ENCODE results near the gene ZBTB45.
A peak's percentile ranks its signal among the peaks of the same experiment; 100 is the strongest.

The ZBTB45 gene

DNA sequence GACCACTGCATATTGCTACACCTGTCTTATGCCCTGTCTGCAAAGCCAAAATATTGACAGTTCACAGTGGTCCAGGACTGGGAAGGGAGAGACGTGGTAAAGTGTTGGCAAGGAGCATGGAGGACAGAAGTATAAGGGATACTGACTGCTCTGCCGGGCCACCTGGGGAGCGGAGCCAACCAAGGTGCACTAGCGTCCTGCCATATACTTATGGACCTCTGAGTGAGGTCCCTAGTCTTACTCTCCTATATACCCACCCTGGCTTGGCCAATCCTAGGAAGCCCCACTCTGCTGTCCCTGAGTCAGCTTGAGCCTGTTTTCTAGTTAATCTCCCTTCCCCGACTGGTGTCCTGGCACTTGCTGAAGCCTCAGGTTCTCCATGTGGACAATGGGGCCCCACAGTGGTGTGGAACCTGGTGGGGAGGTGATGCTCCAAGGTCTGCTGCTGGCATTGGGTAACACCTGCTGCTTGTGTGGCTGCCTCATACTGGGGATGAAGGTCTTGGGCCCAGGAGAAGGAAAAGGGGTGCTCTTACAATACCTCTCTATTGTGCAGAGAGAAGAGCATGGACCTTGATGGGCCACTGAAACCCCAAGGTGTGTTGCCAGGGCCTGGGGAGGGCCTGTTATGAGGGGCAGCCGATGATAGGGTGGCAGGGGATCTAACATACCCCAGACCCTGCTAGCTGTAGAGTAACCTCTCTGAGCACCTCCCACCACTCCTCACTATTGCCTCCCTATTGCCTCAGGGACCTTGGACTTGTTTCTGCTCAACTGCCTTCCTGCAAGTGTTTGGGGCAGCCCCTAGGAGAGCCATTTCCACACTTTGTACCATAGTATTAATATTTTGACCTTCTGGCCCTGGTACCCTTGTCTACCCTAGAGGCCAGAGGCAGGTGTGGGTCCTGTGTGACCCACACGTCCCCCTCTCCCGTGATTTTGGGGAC lies 17.5 kb upstream of the ZBTB45 start:
- H3K36me3 ChIP-seq (ENCODE audit: control insufficient read depth, insufficient read depth, low read length), result no peaks in the 10 kb centered on the region
- no peaks in the 10 kb centered on the region for H3K9me3 ChIP-seq (ENCODE audit: control insufficient read depth, insufficient read depth, low read length)
- H3K4me1 ChIP-seq (ENCODE audit: control insufficient read depth, insufficient read depth, low read length), result no peaks in the 10 kb centered on the region
- H3K27ac ChIP-seq (ENCODE audit: low read length), result no peak overlapping the region
- H3K4me3 ChIP-seq (ENCODE audit: low read length), result no peak overlapping the region
- no CpG with 5 or more reads among the region's 8 CpGs for WGBS (ENCODE audit: insufficient coverage, insufficient read length)
- DNase-seq (ENCODE audit: low read depth, low spot score), result no peak
- no peaks in the 10 kb centered on the region for H3K27me3 ChIP-seq (ENCODE audit: control insufficient read depth, insufficient read depth, low read length)

DNA sequence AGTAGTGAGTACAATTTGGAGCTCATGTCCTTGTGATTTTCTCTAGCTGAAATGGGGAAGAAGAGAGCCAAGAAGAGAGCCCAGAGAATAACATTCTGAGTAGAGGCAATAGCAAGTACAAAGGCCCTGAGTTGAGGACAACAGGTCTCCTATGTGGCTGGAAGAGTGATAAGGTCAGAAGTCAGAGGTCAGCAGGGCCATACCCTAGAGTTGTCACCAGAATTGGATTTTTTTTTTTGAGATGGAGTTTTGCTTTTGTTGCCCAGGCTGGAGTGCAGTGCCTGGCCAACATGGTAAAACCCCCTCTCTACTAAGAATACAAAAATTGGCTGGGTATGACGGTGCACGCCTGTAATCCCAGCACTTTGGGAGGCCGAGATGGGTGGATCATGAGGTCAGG lies 16.2 kb upstream of the ZBTB45 start:
- no peak for DNase-seq (ENCODE audit: low read depth, low spot score)
- H3K27me3 ChIP-seq (ENCODE audit: control insufficient read depth, insufficient read depth, low read length), result no peaks in the 10 kb centered on the region
- H3K9me3 ChIP-seq (ENCODE audit: control insufficient read depth, insufficient read depth, low read length), result no peaks in the 10 kb centered on the region
- H3K4me3 ChIP-seq (ENCODE audit: low read length), result no peak overlapping the region
- WGBS (ENCODE audit: insufficient coverage, insufficient read length), result no CpG with 5 or more reads among the region's 3 CpGs
- H3K4me1 ChIP-seq (ENCODE audit: control insufficient read depth, insufficient read depth, low read length), result no peaks in the 10 kb centered on the region
- H3K27ac ChIP-seq (ENCODE audit: low read length), result no peak overlapping the region
- H3K36me3 ChIP-seq (ENCODE audit: control insufficient read depth, insufficient read depth, low read length), result no peaks in the 10 kb centered on the region

DNA sequence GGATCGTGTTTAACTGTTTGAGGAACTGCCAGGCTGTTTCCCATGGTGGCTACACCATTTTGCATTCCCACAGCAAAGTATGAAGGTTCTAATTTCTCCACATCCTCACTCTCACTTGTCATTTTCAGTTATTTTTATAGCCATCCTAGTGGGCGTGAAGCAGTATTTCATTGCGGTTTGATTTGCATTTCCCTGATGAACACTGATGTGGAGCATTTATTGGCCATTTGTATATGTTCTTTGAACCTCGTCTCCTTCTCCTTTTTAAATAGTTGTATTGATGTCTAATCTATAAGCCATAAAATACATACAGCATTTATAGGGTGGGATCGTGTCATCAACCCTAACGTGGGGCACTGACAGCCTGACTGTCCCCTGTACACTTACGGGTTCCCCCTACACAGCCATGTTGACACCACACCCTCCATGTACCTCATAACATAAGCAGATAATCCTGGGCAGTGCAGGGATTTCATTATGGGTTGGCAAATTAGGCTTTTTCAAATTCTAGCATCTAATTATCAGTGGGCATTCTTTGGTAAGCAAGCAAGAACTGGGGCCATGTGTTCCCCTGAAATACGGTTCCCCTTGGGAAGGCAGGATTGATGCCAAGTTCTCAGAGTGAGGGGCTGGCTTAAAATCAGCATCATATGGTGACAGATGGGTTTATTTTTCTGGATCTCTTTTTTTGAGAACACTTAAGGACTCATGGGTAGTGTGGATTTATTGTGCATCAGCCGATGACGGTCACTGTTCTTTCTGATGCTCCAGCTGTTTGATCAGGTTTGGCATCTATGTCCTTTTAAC lies 11.6 kb upstream of the ZBTB45 start:
- Histone ChIP-seq H3K4me3 (ENCODE audit: low read length) (no peak overlapping the region), H3K36me3 (ENCODE audit: control insufficient read depth, insufficient read depth, low read length) (no peaks in the 10 kb centered on the region), H3K4me1 (ENCODE audit: control insufficient read depth, insufficient read depth, low read length) (no peaks in the 10 kb centered on the region), H3K27me3 (ENCODE audit: control insufficient read depth, insufficient read depth, low read length) (no peaks in the 10 kb centered on the region), H3K9me3 (ENCODE audit: control insufficient read depth, insufficient read depth, low read length) (no peaks in the 10 kb centered on the region), H3K27ac (ENCODE audit: low read length) (no peak overlapping the region)
- no peak for DNase-seq (ENCODE audit: low read depth, low spot score)
- no CpG with 5 or more reads among the region's 10 CpGs for WGBS (ENCODE audit: insufficient coverage, insufficient read length)

DNA sequence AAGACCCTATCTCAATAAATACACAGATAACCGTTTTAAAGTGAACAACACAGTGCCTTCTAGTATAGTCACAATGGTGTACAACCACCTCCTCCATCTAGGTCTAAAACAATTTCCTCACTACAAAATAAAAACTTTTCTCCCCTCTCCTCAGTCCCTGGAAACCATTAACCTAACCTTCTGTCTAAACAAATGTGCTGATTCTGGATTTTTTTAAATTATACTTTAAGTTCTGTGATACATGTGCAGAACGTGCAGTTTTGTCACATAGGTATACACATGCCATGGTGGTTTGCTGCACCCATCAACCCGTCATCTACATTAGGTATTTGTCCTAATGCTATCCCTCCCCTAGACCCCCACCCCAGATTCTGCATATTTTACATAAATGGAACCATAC lies 9.8 kb upstream of the ZBTB45 start:
- Histone ChIP-seq H3K4me3 (ENCODE audit: low read length) (no peak overlapping the region), H3K4me1 (ENCODE audit: control insufficient read depth, insufficient read depth, low read length) (no peaks in the 10 kb centered on the region), H3K9me3 (ENCODE audit: control insufficient read depth, insufficient read depth, low read length) (no peaks in the 10 kb centered on the region), H3K27ac (ENCODE audit: low read length) (no peak overlapping the region), H3K36me3 (ENCODE audit: control insufficient read depth, insufficient read depth, low read length) (no peaks in the 10 kb centered on the region), H3K27me3 (ENCODE audit: control insufficient read depth, insufficient read depth, low read length) (no peaks in the 10 kb centered on the region)
- DNase-seq (ENCODE audit: low read depth, low spot score), result no peak
- WGBS (ENCODE audit: insufficient coverage, insufficient read length), result no CpG with 5 or more reads among the region's 3 CpGs

DNA sequence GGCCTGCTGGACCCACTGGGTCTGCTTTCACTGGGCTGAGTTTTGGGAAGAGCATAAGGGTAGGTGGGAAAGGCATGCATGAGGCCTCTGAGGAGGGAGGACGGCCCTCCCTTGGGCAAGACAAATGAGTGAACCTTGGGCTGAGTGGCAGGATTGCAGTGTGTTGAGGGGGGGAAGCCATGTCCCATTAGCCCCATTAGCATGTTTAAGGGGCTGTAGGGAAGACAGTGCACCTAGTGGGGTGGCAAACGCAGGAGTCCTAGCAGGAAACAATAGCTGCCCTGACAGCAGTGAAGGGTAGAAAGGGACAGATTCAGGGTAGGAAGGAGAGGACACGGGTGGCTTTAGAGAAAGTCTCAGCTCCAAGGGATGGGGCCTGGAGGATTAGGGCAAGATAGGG lies 3.1 kb upstream of the ZBTB45 start:
- Histone ChIP-seq H3K36me3 (ENCODE audit: control insufficient read depth, insufficient read depth, low read length) (no peaks in the 10 kb centered on the region), H3K27ac (ENCODE audit: low read length) (no peak overlapping the region), H3K4me1 (ENCODE audit: control insufficient read depth, insufficient read depth, low read length) (peaks cover 4% of the 10 kb centered on the region; the same call in 1 of the 2 replicates), H3K9me3 (ENCODE audit: control insufficient read depth, insufficient read depth, low read length) (no peaks in the 10 kb centered on the region), H3K4me3 (ENCODE audit: low read length) (no peak overlapping the region), H3K27me3 (ENCODE audit: control insufficient read depth, insufficient read depth, low read length) (no peaks in the 10 kb centered on the region)
- no CpG with 5 or more reads among the region's 3 CpGs for WGBS (ENCODE audit: insufficient coverage, insufficient read length)
- no peak for DNase-seq (ENCODE audit: low read depth, low spot score)

DNA sequence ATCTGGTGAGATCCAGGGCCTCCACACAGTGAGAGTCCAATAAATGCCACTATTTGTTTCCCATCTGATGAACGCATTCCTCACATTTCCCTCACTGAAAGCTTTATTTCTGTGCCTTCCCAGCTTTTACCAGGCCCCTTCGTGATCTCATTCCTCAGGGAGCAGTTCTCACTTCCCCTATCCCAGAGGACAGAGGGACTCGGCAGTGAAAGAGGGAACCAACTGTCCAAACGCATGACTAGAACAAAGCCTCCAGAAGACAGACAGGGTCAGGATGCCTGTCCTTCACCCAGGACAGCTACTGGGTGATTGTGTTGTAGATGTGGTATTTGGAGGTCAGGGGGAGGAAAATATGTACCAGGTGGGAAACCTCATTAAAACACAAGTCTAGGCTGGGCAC lies 2.0 kb upstream of the ZBTB45 start:
- H3K27ac ChIP-seq (ENCODE audit: low read length), result no peak overlapping the region

DNA sequence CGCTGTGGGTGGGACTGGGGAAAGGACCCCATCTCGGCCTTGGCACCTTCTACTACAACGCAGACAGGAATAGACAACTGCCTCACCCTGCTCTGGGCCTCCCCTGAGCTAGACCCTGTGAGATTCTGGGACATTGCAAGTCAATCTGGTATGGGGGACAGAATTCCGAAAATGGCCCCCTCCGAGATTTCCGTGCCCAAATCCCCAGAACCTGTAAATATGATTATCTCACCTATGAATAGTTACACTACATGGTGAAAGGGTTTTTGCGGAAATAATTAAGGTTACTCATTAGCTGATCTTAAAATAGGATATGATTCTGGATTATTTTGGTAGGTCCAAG lies 618 bp upstream of the ZBTB45 start:
- peak overlapping the region; percentile 47; the same call in 1 of the 2 replicates for H3K4me3 ChIP-seq (ENCODE audit: low read length)
- no CpG with 5 or more reads among the region's 7 CpGs for WGBS (ENCODE audit: insufficient coverage, insufficient read length)
- no peaks in the 10 kb centered on the region for H3K9me3 ChIP-seq (ENCODE audit: control insufficient read depth, insufficient read depth, low read length)
- peaks cover 6% of the 10 kb centered on the region; the same call in 1 of the 2 replicates for H3K4me1 ChIP-seq (ENCODE audit: control insufficient read depth, insufficient read depth, low read length)
- no peaks in the 10 kb centered on the region for H3K27me3 ChIP-seq (ENCODE audit: control insufficient read depth, insufficient read depth, low read length)
- no peak overlapping the region for H3K27ac ChIP-seq (ENCODE audit: low read length)
- peaks cover 5% of the 10 kb centered on the region; the same call in 1 of the 2 replicates for H3K36me3 ChIP-seq (ENCODE audit: control insufficient read depth, insufficient read depth, low read length)
- no peak for DNase-seq (ENCODE audit: low read depth, low spot score)

More for the DNA sequence above, 2.0 kb upstream of the ZBTB45 start:
- WGBS (ENCODE audit: insufficient coverage, insufficient read length), result no CpG with 5 or more reads among the region's 4 CpGs
- no peak for DNase-seq (ENCODE audit: low read depth, low spot score)
- peaks cover 4% of the 10 kb centered on the region; the same call in 1 of the 2 replicates for H3K4me1 ChIP-seq (ENCODE audit: control insufficient read depth, insufficient read depth, low read length)
- no peak overlapping the region for H3K4me3 ChIP-seq (ENCODE audit: low read length)
- no peaks in the 10 kb centered on the region for H3K9me3 ChIP-seq (ENCODE audit: control insufficient read depth, insufficient read depth, low read length)
- H3K36me3 ChIP-seq (ENCODE audit: control insufficient read depth, insufficient read depth, low read length), result peaks cover 5% of the 10 kb centered on the region; the same call in 1 of the 2 replicates
- H3K27me3 ChIP-seq (ENCODE audit: control insufficient read depth, insufficient read depth, low read length), result no peaks in the 10 kb centered on the region

DNA sequence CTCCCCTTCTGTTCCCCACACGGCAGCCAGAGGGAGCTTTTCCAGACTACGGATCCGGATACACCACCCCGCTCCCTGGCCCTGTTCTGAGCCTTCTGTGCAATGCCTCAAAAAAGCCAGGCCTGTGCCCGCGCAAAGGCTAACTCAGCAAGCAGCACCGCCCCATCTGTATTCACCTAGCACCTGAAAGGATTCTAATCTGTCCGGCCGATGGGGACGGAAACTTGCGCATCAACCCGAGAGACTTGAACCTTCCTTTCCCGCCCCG lies 589 bp downstream of the ZBTB45 start:
- no CpG with 5 or more reads among the region's 14 CpGs for WGBS (ENCODE audit: insufficient coverage, insufficient read length)

DNA sequence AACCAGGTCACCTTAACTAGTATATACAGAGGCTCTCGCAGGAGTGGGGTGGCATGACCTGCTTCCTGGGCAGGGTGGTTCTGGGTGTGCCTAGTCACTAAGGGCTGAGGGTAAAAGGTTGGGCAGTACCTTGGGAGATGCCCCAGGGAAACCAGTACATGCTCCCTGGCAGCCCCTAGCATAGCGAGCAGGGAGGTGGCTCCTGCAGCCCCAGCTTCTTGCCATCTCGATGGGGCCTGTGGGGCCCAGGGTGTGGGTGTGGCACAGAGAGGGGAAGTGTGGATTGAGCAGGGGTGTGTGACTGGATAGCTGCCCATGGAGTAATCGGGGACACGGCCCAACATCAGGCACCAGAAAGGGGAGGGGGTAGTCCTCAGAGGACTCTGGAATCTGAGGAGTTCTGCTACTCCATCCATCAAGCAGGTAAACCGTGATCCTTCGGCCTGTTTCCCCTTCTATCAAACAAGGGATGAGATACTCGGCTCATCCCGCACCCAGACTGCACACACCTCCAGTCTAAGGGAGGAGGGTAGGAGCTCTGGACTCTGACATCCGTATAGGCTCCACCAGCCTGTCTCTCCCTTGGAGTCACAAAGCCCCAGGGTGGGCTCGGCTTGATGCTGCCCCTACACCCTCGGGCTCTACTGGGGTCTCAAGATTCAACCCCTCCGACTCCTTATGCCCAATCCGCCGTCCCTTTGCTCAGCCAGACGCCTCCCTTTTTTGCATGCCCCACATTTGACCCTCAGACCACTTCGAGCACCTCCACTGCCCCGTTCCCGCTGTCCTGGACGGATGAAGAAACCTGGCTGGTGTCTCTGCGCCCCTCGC lies 1.1 kb downstream of the ZBTB45 start:
- H3K27me3 ChIP-seq (ENCODE audit: control insufficient read depth, insufficient read depth, low read length), result no peaks in the 10 kb centered on the region
- H3K4me1 ChIP-seq (ENCODE audit: control insufficient read depth, insufficient read depth, low read length), result peaks cover 9% of the 10 kb centered on the region
- H3K9me3 ChIP-seq (ENCODE audit: control insufficient read depth, insufficient read depth, low read length), result no peaks in the 10 kb centered on the region
- no peak overlapping the region for H3K27ac ChIP-seq (ENCODE audit: low read length)
- no peak for DNase-seq (ENCODE audit: low read depth, low spot score)
- no CpG with 5 or more reads among the region's 22 CpGs for WGBS (ENCODE audit: insufficient coverage, insufficient read length)
- H3K4me3 ChIP-seq (ENCODE audit: low read length), result peak overlapping the region; percentile 47; the same call in 1 of the 2 replicates
- H3K36me3 ChIP-seq (ENCODE audit: control insufficient read depth, insufficient read depth, low read length), result peaks cover 5% of the 10 kb centered on the region; the same call in 1 of the 2 replicates

More for the DNA sequence above, 589 bp downstream of the ZBTB45 start:
- H3K27ac ChIP-seq (ENCODE audit: low read length), result no peak overlapping the region
- peaks cover 5% of the 10 kb centered on the region; the same call in 1 of the 2 replicates for H3K36me3 ChIP-seq (ENCODE audit: control insufficient read depth, insufficient read depth, low read length)
- peaks cover 9% of the 10 kb centered on the region for H3K4me1 ChIP-seq (ENCODE audit: control insufficient read depth, insufficient read depth, low read length)
- H3K9me3 ChIP-seq (ENCODE audit: control insufficient read depth, insufficient read depth, low read length), result no peaks in the 10 kb centered on the region
- H3K27me3 ChIP-seq (ENCODE audit: control insufficient read depth, insufficient read depth, low read length), result no peaks in the 10 kb centered on the region
- DNase-seq (ENCODE audit: low read depth, low spot score), result no peak
- H3K4me3 ChIP-seq (ENCODE audit: low read length), result peak overlapping the region; percentile 47; the same call in 1 of the 2 replicates
